Retinal pigment epithelial cell (primary cell): ENCODE measurements around the gene ZFP36.

Experiments used
- DNase-seq: peaks from one replicate; pipeline ENCODE4 v3.0.0-alpha.2; 2010; ENCODE audit warnings: low read depth
- H3K4me3 ChIP-seq: 2 replicates; pipeline ENCODE4 v1.5.1; 2011; ENCODE audit warnings: mild to moderate bottlenecking, low read length, control low read depth, moderate library complexity
- TF ChIP-seq, protein P1 (sequence below): conservative IDR thresholded peaks from 2 replicates; pipeline ENCODE4 v1.5.1; 2011; ENCODE audit warnings: low read depth, low read length, control low read depth, inconsistent platforms

Gene ZFP36

GRCh38 chr19:39397360-39398296, 9.0 kb upstream of the ZFP36 start:
- H3K4me3 ChIP-seq, result no peak overlapping the region
- no peak for DNase-seq
- TF ChIP-seq, protein P1, sequence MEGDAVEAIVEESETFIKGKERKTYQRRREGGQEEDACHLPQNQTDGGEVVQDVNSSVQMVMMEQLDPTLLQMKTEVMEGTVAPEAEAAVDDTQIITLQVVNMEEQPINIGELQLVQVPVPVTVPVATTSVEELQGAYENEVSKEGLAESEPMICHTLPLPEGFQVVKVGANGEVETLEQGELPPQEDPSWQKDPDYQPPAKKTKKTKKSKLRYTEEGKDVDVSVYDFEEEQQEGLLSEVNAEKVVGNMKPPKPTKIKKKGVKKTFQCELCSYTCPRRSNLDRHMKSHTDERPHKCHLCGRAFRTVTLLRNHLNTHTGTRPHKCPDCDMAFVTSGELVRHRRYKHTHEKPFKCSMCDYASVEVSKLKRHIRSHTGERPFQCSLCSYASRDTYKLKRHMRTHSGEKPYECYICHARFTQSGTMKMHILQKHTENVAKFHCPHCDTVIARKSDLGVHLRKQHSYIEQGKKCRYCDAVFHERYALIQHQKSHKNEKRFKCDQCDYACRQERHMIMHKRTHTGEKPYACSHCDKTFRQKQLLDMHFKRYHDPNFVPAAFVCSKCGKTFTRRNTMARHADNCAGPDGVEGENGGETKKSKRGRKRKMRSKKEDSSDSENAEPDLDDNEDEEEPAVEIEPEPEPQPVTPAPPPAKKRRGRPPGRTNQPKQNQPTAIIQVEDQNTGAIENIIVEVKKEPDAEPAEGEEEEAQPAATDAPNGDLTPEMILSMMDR, result peak; percentile 94

DNA sequence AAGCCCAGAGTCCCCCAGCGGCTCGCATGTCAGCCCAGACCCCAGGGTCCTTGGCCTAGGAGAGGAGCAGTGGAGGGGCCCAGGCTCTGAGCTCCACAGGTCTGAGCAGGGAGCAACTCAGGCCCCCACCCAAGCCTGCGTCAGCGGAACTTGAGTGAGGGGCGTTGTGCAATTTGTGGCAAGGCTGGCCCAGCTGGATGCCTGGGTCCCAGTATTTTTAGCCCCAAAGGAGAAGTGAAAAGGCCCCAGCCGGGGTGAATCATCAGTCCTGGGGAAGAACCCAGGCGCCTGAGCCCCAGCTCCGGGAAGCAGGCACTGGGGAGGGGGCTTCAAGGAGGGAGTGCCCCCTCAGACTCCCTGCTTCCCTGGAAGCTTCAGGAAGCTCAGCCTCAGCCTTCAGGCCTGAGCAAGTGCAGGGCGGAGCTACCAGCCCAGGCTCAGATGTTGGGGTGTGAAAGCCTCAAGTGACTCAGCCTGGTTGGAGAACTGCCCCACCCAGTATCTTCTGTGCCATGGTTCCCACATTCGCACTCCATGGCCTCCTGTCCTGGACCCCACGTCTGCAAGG, 8.3 kb upstream of the ZFP36 start:
- DNase-seq, result no peak
- TF ChIP-seq, protein P1, result no peak
- no peak overlapping the region for H3K4me3 ChIP-seq

DNA sequence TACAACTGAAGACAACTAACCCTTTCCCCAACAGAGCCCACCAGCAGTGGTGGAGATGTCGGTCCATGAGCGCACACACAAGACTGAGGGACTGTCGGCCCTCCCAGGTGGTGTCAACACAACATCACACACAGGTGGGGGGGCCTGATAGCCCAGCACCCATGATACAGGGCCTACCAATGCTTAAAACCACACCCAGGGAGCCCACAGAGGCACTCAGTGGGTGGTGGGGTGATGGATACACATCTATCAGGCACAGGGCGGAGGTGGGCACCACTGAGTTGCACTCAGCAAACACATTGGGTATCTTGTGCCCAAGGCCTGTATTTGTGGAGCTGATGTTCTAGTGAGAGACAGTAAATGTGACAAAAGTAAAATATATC, 7.0 kb upstream of the ZFP36 start:
- TF ChIP-seq, protein P1, result no peak
- DNase-seq, result no peak
- no peak overlapping the region for H3K4me3 ChIP-seq

GRCh38 chr19:39400061-39400460, 6.6 kb upstream of the ZFP36 start:
- TF ChIP-seq, protein P1, result no peak

GRCh38 chr19:39401070-39401548, 5.5 kb upstream of the ZFP36 start:
- no peak for DNase-seq
- H3K4me3 ChIP-seq, result no peak overlapping the region

More at GRCh38 chr19:39400061-39400460, 6.6 kb upstream of the ZFP36 start:
- H3K4me3 ChIP-seq, result no peak overlapping the region
- no peak for DNase-seq

GRCh38 chr19:39401549-39402345, 4.9 kb upstream of the ZFP36 start:
- TF ChIP-seq, protein P1, result no peak
- no peak for DNase-seq
- no peak overlapping the region for H3K4me3 ChIP-seq

More at GRCh38 chr19:39401070-39401548, 5.5 kb upstream of the ZFP36 start:
- TF ChIP-seq, protein P1, result no peak
